Naive B cell (primary cell): ENCODE results near the gene ESYT2. TPM values are rescaled to one million over a fixed set of nuclear protein-coding genes. Genes with fewer than 3 reads are reported as not detected.

Source experiments
- ATAC-seq, 2 donors: fragments of 150-1000 bp; cut with Tn5 transposase; 2 replicates each; pipeline ENCODE4 v1.10.0; 2021; ENCODE audit warnings: low read depth in 2 of 2, mild to moderate bottlenecking in 2 of 2, moderate library complexity in 2 of 2
- DNase-seq: peaks from one replicate; pipeline ENCODE4 v3.0.0; 2022
- H3K27ac Mint-ChIP-seq, 6 donors: one replicate each; pipeline ENCODE4 v1.8.0; 2020 to 2022; ENCODE audit warnings: mild to moderate bottlenecking in 6 of 6, mixed read lengths in 6 of 6, moderate library complexity in 5 of 6, inconsistent platforms in 2 of 6
- H3K27me3 Mint-ChIP-seq, 3 donors: one replicate each; pipeline ENCODE4 v1.8.0; 2021 to 2022; ENCODE audit warnings: mixed read lengths in 3 of 3, mild to moderate bottlenecking in 1 of 3
- H3K36me3 Mint-ChIP-seq, 2 donors: one replicate each; pipeline ENCODE4 v1.8.0; 2020 to 2022; ENCODE audit warnings: mixed read lengths in 2 of 2, inconsistent platforms in 1 of 2, mild to moderate bottlenecking in 1 of 2
- H3K4me1 Mint-ChIP-seq, 3 donors: one replicate each; pipeline ENCODE4 v1.8.0; 2020 to 2022; ENCODE audit warnings: mixed read lengths in 3 of 3, inconsistent platforms in 1 of 3, mild to moderate bottlenecking in 1 of 3, moderate library complexity in 1 of 3
- H3K4me3 Mint-ChIP-seq, 8 donors: one replicate each; pipeline ENCODE4 v1.8.0; 2020 to 2022; ENCODE audit warnings: mild to moderate bottlenecking in 8 of 8, mixed read lengths in 8 of 8, moderate library complexity in 8 of 8, inconsistent platforms in 2 of 8
- H3K9me3 Mint-ChIP-seq, 7 donors: one replicate each; pipeline ENCODE4 v1.8.0; 2020 to 2022; ENCODE audit warnings: mixed read lengths in 7 of 7, mild to moderate bottlenecking in 5 of 7, inconsistent platforms in 2 of 7, moderate library complexity in 1 of 7
- polyA plus RNA-seq, 6 donors: library from polyadenylated mRNA; unstranded; fragments of 300-500 nt; fragmentation: Illumina TruSeq; gene quantifications; one replicate each; pipeline ENCODE4 v1.2.3, GENCODE V29; 2021; ENCODE audit warnings: low read depth in 6 of 6

The ESYT2 gene
- polyA plus RNA-seq, 6 donors from 2014 or later = 15.4 to 23.0 (median 16.8) TPM

DNA sequence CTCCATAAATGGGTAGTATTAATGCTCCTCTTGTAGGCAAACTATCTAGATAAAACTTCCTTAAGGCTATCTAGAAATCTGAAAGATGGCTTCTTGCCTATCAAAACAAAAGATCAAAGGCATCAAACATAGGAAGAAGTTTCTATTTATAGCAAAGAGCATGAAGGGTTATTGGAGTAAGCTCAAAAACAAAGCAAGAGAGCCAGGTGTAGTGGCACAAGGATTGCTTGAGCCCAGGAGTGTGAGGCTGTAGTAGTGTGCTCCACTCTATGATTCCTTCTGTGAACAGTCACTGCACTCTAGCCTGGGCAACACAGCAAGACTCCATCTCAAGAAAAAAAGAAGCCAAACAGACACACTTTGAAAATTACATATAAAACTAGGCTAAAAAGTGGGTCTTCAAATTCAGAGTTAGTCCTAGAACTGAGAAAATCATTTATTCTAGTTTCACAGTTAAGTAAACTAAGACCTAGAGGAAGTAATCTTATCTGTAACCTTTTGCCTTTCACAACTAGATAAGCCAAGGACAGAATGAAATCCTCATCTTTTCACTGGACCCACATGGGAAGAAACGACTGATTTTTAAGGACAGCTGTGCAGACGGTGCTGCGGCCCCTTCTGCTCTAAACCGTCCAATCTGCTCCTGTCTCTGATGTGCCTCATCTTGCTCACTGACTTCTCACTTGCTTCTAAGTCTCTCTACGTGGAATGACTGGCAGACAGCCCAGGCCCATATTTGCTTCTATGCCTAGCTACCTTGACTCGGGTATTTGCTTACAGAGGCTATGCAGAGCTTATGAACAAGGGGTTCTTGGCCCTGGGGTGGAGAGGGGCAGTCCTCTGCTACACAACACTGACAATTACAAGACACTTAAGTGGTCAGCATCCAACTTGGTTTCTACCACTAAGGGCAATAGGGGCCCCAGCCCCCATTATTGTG lies 50.0 kb downstream of the ESYT2 start:
- peaks cover 0 to 12% of the 10 kb centered on the region in 2 donors for H3K36me3 Mint-ChIP-seq
- DNase-seq = no peak
- H3K4me3 Mint-ChIP-seq = no peak overlapping the region

DNA sequence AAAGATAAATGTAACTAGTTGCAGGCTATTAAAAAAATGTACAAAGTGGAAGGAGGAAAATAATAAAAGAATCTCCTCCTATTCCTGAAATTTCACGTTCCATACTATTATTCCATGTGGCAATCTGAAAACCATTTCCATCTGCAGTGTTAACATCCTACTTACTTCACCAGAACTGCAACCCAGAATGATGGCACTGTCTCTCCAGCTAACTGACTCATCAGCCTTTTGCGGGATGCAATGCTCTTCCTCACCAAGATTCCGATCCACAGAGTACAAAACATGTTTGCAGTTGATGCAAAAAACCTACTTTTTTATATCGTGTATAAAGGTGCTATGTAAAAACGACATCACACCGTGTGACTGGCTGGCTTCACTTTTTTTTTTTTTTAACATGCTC lies 50.8 kb downstream of the ESYT2 start:
- Mint-ChIP-seq H3K4me3 (no peak overlapping the region), H3K9me3 (no peaks in the 10 kb centered on the region), H3K36me3 (peaks cover 0 to 12% of the 10 kb centered on the region in 2 donors), H3K27me3 (no peaks in the 10 kb centered on the region), H3K4me1 (no peaks in the 10 kb centered on the region), H3K27ac (no peak overlapping the region)
- no peak for ATAC-seq
- no peak for DNase-seq

More for the DNA sequence above, 50.0 kb downstream of the ESYT2 start:
- Mint-ChIP-seq H3K27ac (peak overlapping the region in 1 of 6 donors; percentile 67), H3K4me1 (no peaks in the 10 kb centered on the region), H3K9me3 (no peaks in the 10 kb centered on the region), H3K27me3 (no peaks in the 10 kb centered on the region)
- no peak for ATAC-seq

DNA sequence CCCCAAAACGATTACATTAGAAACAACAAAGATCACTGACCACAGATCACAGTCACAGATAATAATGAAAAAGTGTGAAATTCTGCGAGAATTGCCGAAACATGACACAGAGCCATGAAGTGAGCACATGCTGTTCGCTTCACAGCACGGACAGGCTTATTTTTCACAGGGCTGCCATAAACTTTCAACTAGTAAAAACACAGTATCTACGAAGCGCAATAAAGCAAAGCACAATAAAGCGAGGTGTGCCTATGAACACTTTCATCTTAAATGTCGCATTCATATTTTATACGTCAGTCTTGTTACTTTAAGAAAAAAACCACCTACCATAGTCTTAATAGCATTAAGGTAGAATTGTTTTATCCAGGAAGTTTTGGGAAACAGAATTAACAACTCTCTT lies 51.5 kb downstream of the ESYT2 start:
- H3K4me1 Mint-ChIP-seq = no peaks in the 10 kb centered on the region
- DNase-seq = no peak
- no peak overlapping the region for H3K4me3 Mint-ChIP-seq
- H3K36me3 Mint-ChIP-seq = peaks cover 0 to 16% of the 10 kb centered on the region in 2 donors
- ATAC-seq = no peak
- no peaks in the 10 kb centered on the region for H3K9me3 Mint-ChIP-seq
- no peak overlapping the region for H3K27ac Mint-ChIP-seq
- no peaks in the 10 kb centered on the region for H3K27me3 Mint-ChIP-seq

DNA sequence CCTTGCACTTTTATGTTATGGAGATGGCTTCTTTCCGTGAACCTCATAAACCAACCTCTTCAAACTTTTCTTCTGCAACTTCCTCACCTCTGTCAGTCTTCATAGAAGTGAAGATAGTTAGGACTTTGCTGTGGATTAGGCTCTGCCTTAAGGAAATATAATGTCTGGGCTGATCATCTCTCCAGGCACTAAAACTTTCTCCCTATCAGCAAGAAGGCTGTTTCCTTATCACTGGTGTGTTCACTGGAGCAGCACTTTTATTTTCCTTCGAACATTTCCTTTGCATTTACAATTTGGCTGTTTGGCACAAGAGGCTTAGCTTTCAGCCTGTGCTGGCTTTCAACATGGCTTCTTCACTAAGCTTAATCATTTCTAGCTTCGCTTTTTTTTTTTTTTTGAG lies 52.8 kb downstream of the ESYT2 start:
- H3K27me3 Mint-ChIP-seq = no peaks in the 10 kb centered on the region
- DNase-seq = no peak
- H3K9me3 Mint-ChIP-seq = no peaks in the 10 kb centered on the region
- H3K27ac Mint-ChIP-seq = no peak overlapping the region
- H3K4me3 Mint-ChIP-seq = no peak overlapping the region
- no peak for ATAC-seq
- no peaks in the 10 kb centered on the region for H3K4me1 Mint-ChIP-seq
- H3K36me3 Mint-ChIP-seq = peaks cover 0 to 17% of the 10 kb centered on the region in 2 donors

DNA sequence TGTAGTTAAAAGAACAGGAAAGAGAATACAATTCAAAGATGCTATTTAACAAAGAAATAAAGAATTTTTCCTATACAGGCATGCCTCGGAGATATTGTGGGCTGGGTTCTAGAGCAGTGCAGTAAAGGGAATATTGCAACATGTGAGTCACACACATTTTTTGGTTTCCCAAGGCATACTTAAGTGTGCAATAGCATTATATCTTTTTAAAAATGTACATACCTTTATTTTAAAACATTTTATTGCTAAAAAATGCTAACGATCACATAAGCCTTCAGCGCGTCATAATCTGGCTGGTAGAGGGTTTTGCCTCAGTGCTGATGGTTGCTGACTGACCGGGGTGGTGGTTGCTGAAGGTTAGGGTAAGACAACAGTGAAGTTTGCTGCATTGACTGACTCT lies 54.4 kb downstream of the ESYT2 start:
- ATAC-seq = no peak
- no peak overlapping the region for H3K27ac Mint-ChIP-seq
- no peaks in the 10 kb centered on the region for H3K27me3 Mint-ChIP-seq
- H3K4me3 Mint-ChIP-seq = no peak overlapping the region
- no peak for DNase-seq
- no peaks in the 10 kb centered on the region for H3K9me3 Mint-ChIP-seq
- peaks cover 0 to 21% of the 10 kb centered on the region in 2 donors for H3K36me3 Mint-ChIP-seq
- H3K4me1 Mint-ChIP-seq = no peaks in the 10 kb centered on the region

DNA sequence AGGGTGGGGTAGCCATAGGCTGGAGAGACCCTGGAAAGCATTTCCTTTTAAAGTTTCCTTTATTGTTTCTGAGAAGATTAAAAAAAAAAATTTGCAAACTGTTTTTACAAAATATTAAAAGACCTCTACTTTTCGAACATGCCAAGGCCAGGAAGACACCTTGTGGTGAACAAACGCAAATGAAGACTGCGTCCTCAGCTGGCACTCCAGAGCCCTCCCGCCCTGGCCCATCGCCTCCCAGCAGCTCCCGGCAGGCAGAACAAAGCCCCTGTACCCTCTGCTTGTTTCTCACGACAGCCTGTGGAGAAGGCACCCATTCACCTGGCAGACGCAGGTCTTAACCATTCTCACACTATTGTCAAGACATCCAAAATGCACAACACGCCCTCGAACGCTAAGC lies 56.4 kb downstream of the ESYT2 start:
- no peak overlapping the region for H3K4me3 Mint-ChIP-seq
- H3K4me1 Mint-ChIP-seq = no peaks in the 10 kb centered on the region
- no peaks in the 10 kb centered on the region for H3K9me3 Mint-ChIP-seq
- H3K27ac Mint-ChIP-seq = peak overlapping the region in 3 of 6 donors; percentile 36 to 66 (median 61)
- DNase-seq (no peak), ATAC-seq (no peak)
- peaks cover 0 to 14% of the 10 kb centered on the region in 2 donors for H3K36me3 Mint-ChIP-seq
- H3K27me3 Mint-ChIP-seq = no peaks in the 10 kb centered on the region

DNA sequence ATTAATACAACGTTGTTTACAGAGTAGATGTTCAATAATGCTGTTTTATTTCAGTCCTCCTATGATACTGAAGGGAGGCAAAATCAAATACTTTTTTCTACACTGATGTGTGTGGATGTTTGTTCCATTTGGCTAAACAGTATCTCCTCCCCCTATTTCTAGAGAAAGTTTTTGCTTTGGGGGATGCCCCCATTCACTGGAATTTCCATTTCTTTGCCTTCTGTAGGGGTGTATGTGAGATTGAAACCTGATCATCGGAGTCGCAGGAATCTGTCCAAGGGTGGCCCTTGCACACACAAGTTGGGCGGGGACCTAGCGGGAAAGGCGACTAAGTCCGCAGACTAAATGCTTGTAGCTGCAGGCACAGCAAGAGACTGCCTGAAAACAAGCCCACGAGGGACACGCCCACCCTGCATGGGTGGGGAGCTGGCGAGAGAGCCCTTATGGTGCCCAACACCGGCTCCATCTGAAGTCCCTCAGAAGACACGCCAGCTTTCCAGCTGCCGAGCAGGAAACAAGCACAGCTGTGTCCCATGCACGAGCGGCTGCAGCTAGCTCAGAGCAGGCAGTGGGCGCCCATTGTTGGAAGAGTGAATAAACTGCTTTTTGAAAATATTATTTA lies 58.0 kb downstream of the ESYT2 start:
- ATAC-seq = no peak
- no peaks in the 10 kb centered on the region for H3K9me3 Mint-ChIP-seq
- no peaks in the 10 kb centered on the region for H3K27me3 Mint-ChIP-seq
- DNase-seq = no peak
- no peak overlapping the region for H3K27ac Mint-ChIP-seq
- H3K36me3 Mint-ChIP-seq = peaks cover 0 to 14% of the 10 kb centered on the region in 2 donors
- H3K4me3 Mint-ChIP-seq = no peak overlapping the region
- H3K4me1 Mint-ChIP-seq = no peaks in the 10 kb centered on the region

DNA sequence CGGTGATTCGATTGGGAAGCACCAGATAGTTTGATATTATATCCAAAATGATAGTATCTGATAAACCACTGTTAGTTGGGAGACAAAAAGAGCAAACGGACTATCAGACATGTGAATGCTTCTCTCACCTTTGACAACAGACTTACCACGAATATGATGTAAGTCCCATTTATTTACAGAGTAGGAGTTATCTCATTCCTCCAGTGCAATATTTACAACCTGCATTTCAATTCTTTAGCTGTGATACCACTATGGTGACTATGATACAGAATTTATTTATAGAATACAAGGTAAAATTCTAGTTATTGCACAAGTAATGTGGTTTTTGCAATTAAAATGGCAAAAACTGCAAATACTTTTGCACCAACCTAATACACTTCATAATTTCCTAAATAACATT lies 61.6 kb downstream of the ESYT2 start:
- peaks cover 9 to 21% of the 10 kb centered on the region in 2 donors for H3K36me3 Mint-ChIP-seq

DNA sequence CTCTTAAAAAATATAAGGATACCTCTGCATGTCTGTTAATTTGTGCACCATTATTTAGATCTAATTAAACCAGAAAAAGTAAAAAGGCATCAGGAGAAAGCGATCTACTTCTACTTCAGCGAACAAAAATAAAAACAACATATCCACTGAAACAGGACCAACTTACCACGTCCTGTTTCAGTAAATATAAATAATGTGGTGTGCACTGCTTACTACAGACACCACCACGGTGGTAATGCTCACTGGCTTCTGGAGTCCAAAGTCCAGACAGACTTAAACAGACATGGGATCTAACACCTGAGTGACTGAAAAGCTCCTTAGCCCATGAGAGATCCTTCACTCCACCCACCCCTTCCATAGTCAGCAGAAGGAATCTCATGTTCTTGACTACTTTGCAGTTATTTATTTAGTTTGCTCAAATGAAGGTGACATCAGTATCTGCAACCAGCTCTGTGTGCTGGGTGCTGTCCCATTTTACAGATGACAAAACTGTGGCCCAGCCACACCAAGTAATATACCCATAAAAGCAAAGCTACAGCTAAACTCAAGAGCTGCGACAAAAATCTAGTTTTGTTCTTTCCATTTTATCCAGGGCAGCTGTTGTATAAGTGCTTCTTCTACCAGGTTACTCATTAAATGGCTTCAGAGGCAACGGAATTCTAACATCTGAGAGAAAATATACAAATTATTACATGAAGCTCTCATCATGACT lies 62.6 kb downstream of the ESYT2 start:
- ATAC-seq = no peak
- Mint-ChIP-seq H3K4me1 (no peaks in the 10 kb centered on the region), H3K9me3 (no peaks in the 10 kb centered on the region), H3K36me3 (peaks cover 16 to 21% of the 10 kb centered on the region in 2 donors), H3K27ac (no peak overlapping the region), H3K4me3 (no peak overlapping the region), H3K27me3 (no peaks in the 10 kb centered on the region)
- DNase-seq = no peak

More for the DNA sequence above, 61.6 kb downstream of the ESYT2 start:
- ATAC-seq = no peak
- Mint-ChIP-seq H3K4me1 (no peaks in the 10 kb centered on the region), H3K9me3 (no peaks in the 10 kb centered on the region), H3K27me3 (no peaks in the 10 kb centered on the region), H3K4me3 (no peak overlapping the region), H3K27ac (no peak overlapping the region)
- no peak for DNase-seq

DNA sequence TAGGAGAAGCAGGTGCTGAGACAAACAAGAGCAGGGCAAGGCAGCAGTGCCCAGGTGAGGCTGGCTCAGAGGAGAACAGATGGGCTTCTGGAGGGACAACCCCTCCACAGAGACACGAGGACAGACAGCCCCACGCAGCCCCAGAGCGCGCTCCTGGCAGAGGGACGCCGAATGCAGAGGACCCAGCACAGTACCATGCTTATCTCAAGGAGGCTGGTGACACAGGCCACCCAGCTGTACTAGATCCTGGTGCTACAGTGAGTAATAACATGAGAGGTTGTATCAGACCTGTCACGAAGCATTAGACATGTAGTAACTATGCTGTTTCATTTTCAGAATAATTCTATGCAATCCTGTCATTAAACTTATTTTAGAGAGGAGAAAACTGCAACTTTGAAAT lies 64.3 kb downstream of the ESYT2 start:
- H3K27me3 Mint-ChIP-seq = no peaks in the 10 kb centered on the region
- no peak overlapping the region for H3K4me3 Mint-ChIP-seq
- H3K9me3 Mint-ChIP-seq = no peaks in the 10 kb centered on the region
- H3K4me1 Mint-ChIP-seq = no peaks in the 10 kb centered on the region
- ATAC-seq (no peak), DNase-seq (no peak)
- H3K36me3 Mint-ChIP-seq = peaks cover 15 to 26% of the 10 kb centered on the region in 2 donors
- peak overlapping the region in 2 of 6 donors; percentile 29 to 47 for H3K27ac Mint-ChIP-seq

DNA sequence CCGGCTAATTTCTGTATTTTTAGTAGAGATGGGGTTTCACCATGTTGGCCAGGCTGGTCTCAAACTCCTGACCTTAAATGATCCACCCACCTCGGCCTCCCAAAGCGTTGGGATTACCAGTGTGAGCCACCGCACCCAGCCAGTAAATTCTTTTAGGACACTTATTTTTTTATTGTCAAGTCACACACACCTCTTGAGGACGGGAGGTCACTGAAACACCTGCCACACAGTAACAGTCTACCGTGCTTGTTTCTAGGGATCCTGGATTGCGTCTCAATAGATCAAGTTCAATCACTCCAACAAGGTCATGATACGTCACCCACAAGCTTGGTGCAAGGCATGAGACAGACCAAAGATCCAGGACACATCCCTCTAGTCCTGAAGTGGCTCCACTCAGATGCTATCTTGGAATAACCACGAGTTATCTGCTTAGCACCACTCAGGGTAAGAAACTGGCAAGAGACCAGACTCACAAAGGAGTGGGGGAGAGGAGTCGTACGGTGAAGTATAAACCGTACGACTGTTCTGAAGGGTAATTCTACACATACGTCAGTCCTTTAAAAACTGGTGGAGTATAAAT lies 65.8 kb downstream of the ESYT2 start:
- Mint-ChIP-seq H3K9me3 (no peaks in the 10 kb centered on the region), H3K4me3 (no peak overlapping the region), H3K27ac (no peak overlapping the region), H3K36me3 (peaks cover 26 to 34% of the 10 kb centered on the region in 2 donors), H3K4me1 (no peaks in the 10 kb centered on the region), H3K27me3 (no peaks in the 10 kb centered on the region)
- ATAC-seq = no peak
- no peak for DNase-seq

DNA sequence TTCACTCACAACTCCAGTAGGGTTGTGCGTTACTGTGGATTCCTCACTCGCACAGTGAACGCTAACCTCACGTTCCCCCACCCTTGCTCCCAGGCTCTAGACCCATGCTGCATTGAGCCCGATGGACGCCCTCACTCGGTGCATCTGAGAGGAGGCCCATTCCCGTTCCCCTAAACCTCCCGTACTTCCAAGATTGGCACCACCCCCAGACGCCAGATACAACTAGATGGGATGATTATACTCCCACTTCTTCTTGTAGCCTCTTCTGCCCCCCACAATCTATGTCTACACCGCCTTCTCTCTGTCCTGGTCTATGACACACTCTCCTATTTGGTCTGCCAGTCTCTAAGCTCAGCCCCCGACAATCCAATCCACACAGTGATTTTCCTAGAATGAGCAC lies 67.4 kb downstream of the ESYT2 start:
- H3K4me3 Mint-ChIP-seq = peak overlapping the region in 1 of 8 donors; percentile 0
- DNase-seq = no peak
- peaks cover 40 to 42% of the 10 kb centered on the region in 2 donors for H3K36me3 Mint-ChIP-seq
- H3K27me3 Mint-ChIP-seq = no peaks in the 10 kb centered on the region
- no peaks in the 10 kb centered on the region for H3K4me1 Mint-ChIP-seq
- peak overlapping the region in 1 of 6 donors; percentile 0 for H3K27ac Mint-ChIP-seq
- no peaks in the 10 kb centered on the region for H3K9me3 Mint-ChIP-seq
- no peak for ATAC-seq

DNA sequence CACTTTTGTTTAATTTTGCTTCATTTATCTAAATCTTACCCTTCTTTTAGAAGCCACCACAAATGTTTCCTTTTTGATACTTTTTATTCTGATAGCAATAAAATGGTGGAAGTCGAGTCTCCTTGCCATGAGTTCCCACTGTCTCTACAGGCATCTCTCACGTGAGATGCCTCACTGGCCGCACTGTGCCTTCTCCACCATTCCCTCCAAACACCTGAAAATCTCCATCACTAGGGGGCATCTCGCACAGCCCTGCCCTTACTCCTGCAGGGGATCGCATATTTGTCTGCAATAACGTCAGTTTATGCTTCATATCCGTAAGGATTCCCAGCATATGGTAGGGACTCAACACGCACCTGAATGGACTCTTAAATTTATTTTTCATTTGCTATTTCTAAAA lies 68.4 kb downstream of the ESYT2 start:
- Mint-ChIP-seq H3K27ac (peak overlapping the region in 1 of 6 donors; percentile 21), H3K4me3 (no peak overlapping the region), H3K27me3 (no peaks in the 10 kb centered on the region), H3K4me1 (no peaks in the 10 kb centered on the region), H3K36me3 (peaks cover 40 to 42% of the 10 kb centered on the region in 2 donors), H3K9me3 (no peaks in the 10 kb centered on the region)
- ATAC-seq (no peak), DNase-seq (no peak)
